IgD-negative memory B cell (primary cell): Measurements from ENCODE around the gene NME5. TPM values are rescaled to one million over a fixed set of nuclear protein-coding genes. Genes with fewer than 3 reads are reported as not detected.

Source experiments
- H3K27ac Mint-ChIP-seq, 3 donors: one replicate each; pipeline ENCODE4 v1.8.0; 2020 to 2022; ENCODE audit warnings: mild to moderate bottlenecking in 3 of 3, mixed read lengths in 3 of 3, moderate library complexity in 1 of 3
- H3K27me3 Mint-ChIP-seq: one replicate; pipeline ENCODE4 v1.8.0; 2021; ENCODE audit warnings: mixed read lengths
- H3K36me3 Mint-ChIP-seq: one replicate; pipeline ENCODE4 v1.8.0; 2020; ENCODE audit warnings: mild to moderate bottlenecking, mixed read lengths
- H3K4me1 Mint-ChIP-seq, 3 donors: one replicate each; pipeline ENCODE4 v1.8.0; 2020 to 2022; ENCODE audit warnings: mixed read lengths in 3 of 3, mild to moderate bottlenecking in 1 of 3
- H3K4me3 Mint-ChIP-seq, 4 donors: one replicate each; pipeline ENCODE4 v1.8.0; 2020 to 2022; ENCODE audit warnings: mild to moderate bottlenecking in 4 of 4, mixed read lengths in 4 of 4, moderate library complexity in 3 of 4
- H3K9me3 Mint-ChIP-seq, 3 donors: one replicate each; pipeline ENCODE4 v1.8.0; 2020 to 2021; ENCODE audit warnings: mixed read lengths in 3 of 3, mild to moderate bottlenecking in 1 of 3
- polyA plus RNA-seq: library from polyadenylated mRNA; unstranded; fragments of 300-500 nt; fragmentation: Illumina TruSeq; gene quantifications from one replicate; pipeline ENCODE4 v1.2.3, GENCODE V29; 2021

The NME5 gene
- polyA plus RNA-seq, 1 donor from 2014 or later: not detected

DNA sequence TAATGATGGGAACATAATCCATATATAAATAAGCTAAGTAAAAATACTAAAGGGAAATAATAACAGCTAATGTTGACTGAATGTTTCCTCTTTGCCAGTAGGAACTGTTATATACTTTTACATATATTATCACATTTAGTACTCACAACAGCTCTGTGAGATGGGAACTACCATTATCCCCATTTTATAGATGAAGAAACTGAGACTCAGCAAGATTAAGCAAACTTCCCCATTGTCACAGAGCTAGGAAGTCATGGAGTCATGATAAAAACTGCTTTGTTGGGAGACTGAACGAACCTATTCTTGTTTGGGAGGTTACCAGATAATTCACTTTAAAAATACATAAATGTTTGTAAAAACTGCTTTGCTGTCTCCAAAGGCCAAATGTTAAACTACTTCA, 32.0 kb downstream of the NME5 start:
- H3K9me3 Mint-ChIP-seq: no peaks in the 10 kb centered on the region
- H3K27ac Mint-ChIP-seq: no peak overlapping the region
- H3K4me1 Mint-ChIP-seq: peaks cover 7 to 13% (median 7%) of the 10 kb centered on the region in 3 donors
- H3K4me3 Mint-ChIP-seq: no peak overlapping the region
- no peaks in the 10 kb centered on the region for H3K36me3 Mint-ChIP-seq
- peaks cover 4% of the 10 kb centered on the region for H3K27me3 Mint-ChIP-seq

DNA sequence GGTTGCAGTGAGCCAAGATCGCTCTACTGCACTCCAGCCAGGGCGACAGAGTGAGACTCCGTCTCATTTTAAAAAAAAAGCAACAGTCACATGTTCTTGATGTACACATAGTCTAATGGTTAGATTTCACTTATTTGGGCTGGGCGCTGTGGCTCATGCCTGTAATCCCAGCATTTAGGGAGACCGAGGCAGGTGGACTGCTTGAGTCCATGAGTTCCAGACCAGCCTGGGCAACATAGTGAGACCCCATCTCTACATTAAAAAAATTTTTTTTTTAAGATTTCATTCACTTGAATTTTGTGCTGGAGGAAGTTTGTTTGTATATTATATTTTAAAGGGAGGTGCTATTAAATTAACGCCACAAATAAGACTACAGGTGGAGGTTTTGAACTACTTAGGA, 33.5 kb downstream of the NME5 start:
- peaks cover 7 to 15% (median 8%) of the 10 kb centered on the region in 3 donors for H3K4me1 Mint-ChIP-seq
- H3K27ac Mint-ChIP-seq: no peak overlapping the region
- H3K36me3 Mint-ChIP-seq: no peaks in the 10 kb centered on the region
- no peaks in the 10 kb centered on the region for H3K9me3 Mint-ChIP-seq
- H3K27me3 Mint-ChIP-seq: peaks cover 2% of the 10 kb centered on the region
- H3K4me3 Mint-ChIP-seq: no peak overlapping the region

DNA sequence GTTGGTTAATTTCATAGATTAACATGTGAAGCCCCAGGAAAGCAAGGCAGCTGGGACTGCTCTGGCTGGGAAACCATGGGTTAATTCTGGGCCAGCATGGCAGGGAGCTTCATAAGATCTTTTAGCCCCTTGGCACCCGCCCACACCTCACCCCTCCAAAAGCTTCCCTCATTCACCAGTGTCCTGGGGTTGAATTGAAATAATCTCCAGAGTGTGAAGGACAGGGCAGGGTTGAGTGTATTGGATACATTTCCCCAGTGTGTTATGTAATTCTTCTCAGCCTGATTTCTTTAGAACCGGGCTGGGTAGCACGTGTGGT, 36.0 kb downstream of the NME5 start:
- Mint-ChIP-seq H3K36me3 (peaks cover 3% of the 10 kb centered on the region), H3K27ac (peak overlapping the region in 1 of 3 donors; percentile 25), H3K27me3 (peaks cover 3% of the 10 kb centered on the region), H3K4me1 (peaks cover 7 to 15% (median 8%) of the 10 kb centered on the region in 3 donors), H3K9me3 (no peaks in the 10 kb centered on the region), H3K4me3 (peak overlapping the region in 1 of 4 donors; percentile 2)

DNA sequence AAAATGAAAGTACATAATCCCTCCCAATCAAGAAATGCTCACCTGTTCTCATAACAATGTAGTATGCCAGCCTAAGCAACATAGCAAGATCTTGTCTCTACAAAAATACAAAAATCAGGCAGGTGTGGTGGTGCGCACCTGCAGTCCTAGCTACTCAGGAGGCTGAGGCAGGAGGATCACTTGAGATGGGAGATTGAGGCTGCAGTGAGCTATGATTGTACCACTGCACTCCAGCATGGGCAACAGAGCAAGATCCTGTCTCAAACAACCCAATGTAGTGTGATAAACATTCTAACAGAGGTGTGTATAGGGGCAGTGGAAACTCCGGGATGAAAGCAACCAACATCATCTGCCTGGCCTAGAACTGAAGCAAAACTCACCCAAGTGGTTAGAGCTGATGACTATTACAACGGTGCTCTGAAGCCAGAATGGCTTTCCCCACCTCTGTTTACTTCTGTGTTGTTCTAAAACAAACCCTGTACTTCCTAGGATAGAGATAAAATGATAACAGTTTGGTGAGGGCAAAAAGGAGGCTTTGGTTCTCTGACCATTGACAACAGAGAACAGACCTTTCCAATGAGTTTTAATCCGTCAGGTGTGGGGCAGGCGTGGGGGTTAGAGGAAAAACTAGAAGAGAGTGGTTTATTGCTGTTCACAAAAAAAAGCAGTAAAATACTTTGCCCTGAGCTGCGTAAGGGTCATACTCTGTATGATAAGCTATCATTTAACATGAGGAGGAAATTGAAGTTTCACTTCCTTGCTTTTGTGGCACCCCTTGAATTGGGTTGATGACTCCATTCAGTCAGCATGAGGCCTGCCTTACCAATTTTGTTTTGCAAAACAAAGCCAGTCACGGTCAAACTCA, 36.5 kb downstream of the NME5 start:
- Mint-ChIP-seq H3K4me1 (peaks cover 7 to 15% (median 8%) of the 10 kb centered on the region in 3 donors), H3K27me3 (peaks cover 3% of the 10 kb centered on the region), H3K36me3 (peaks cover 3% of the 10 kb centered on the region), H3K4me3 (peak overlapping the region in 2 of 4 donors; percentile 2 to 90), H3K9me3 (no peaks in the 10 kb centered on the region), H3K27ac (peak overlapping the region in 2 of 3 donors; percentile 25 to 78)

DNA sequence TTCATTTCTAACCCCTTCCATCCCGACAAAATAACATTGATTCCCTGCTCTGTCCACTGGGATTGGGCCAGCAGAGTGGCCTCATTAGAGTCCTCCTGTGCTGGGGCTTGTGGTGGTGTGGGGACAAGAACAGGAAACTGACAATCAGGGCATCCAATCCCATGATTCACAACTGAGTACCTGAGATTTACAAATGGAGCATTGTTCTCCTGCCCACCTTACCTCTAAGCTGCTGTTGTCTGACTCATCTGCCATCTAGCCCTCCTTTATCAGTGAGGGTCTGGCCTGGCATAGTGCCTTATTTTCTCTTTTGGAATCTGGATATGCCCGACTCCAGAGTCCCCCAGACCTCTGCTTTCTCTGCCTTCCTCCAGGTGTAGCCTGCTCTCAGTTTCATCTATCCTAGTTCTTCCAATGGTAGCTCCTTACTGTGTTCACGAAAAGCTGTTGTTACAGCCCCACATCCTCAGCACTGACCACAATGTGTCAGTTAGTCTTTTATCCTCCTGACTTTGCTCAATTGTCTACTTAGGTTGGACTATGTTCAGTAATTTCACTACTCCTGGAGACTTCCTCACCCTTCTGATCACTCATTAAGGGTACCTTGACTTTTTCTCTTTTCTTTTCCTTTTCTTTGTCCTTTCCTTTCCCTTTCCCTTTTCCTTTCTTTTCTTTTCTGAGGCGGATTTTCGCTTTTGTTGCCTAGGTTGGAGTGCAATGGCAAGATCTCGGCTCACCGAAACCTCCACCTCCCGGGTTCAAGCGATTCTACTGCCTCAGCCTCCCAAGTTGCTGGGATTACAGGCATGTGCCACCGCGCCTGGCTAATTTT, 42.0 kb downstream of the NME5 start:
- H3K4me3 Mint-ChIP-seq: no peak overlapping the region
- H3K4me1 Mint-ChIP-seq: peaks cover 0 to 2% (median 1%) of the 10 kb centered on the region in 3 donors
- no peaks in the 10 kb centered on the region for H3K9me3 Mint-ChIP-seq
- no peak overlapping the region for H3K27ac Mint-ChIP-seq
- H3K27me3 Mint-ChIP-seq: peaks cover 6% of the 10 kb centered on the region
- H3K36me3 Mint-ChIP-seq: peaks cover 3% of the 10 kb centered on the region

GRCh38 chr5:138096363-138096762, 42.9 kb downstream of the NME5 start:
- Mint-ChIP-seq H3K4me3 (no peak overlapping the region), H3K9me3 (no peaks in the 10 kb centered on the region), H3K36me3 (peaks cover 3% of the 10 kb centered on the region), H3K4me1 (peaks cover 0 to 1% (median under 1%) of the 10 kb centered on the region in 3 donors), H3K27me3 (peaks cover 6% of the 10 kb centered on the region), H3K27ac (no peak overlapping the region)

DNA sequence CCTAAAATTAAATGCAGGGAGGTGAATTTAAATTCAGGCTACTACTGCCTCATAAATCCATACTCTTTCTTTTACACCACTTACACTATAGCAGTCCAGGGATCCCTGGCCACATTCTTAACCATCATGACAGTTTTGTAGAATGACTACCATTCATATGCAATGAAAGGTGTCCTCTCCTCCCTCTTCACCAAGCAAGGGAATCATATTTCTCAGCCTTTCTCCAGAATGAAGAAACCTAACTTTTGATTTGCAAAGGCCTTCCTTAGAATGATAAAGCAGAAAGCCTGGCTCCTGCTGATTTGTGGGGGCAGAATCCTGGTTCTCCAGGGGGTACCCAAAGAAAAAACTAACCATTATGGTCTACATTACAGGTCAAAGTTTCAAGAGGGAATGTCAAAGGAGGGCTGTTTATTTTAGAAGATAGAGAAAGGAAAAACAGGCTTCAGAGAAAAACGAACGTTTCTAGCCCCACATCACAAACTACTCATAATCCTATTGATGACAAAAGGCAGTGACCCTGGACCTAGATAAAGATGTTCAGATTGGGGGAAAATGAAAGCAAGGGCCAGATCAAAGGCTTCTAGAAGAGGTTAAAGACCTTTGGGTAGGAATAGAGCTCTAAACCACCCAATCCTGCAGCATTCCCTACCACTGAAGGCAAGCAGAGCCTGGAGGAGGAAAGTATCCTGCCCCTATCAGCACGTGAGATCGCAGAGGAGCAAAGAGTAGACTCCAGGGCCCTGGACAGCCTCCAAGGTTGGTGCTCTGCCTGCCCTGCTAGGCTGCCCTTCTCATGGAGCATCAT, 43.9 kb downstream of the NME5 start:
- Mint-ChIP-seq H3K27ac (no peak overlapping the region), H3K4me1 (no peaks in the 10 kb centered on the region), H3K4me3 (no peak overlapping the region), H3K9me3 (no peaks in the 10 kb centered on the region), H3K36me3 (peaks cover 3% of the 10 kb centered on the region), H3K27me3 (peaks cover 8% of the 10 kb centered on the region)

GRCh38 chr5:138093036-138093435, 46.2 kb downstream of the NME5 start:
- H3K9me3 Mint-ChIP-seq: no peaks in the 10 kb centered on the region
- H3K27ac Mint-ChIP-seq: no peak overlapping the region
- H3K4me1 Mint-ChIP-seq: no peaks in the 10 kb centered on the region
- no peak overlapping the region for H3K4me3 Mint-ChIP-seq
- H3K36me3 Mint-ChIP-seq: no peaks in the 10 kb centered on the region
- peaks cover 6% of the 10 kb centered on the region for H3K27me3 Mint-ChIP-seq

GRCh38 chr5:138092301-138092700, 46.9 kb downstream of the NME5 start:
- Mint-ChIP-seq H3K27me3 (peaks cover 6% of the 10 kb centered on the region), H3K9me3 (no peaks in the 10 kb centered on the region), H3K27ac (no peak overlapping the region), H3K36me3 (no peaks in the 10 kb centered on the region), H3K4me3 (no peak overlapping the region), H3K4me1 (no peaks in the 10 kb centered on the region)

DNA sequence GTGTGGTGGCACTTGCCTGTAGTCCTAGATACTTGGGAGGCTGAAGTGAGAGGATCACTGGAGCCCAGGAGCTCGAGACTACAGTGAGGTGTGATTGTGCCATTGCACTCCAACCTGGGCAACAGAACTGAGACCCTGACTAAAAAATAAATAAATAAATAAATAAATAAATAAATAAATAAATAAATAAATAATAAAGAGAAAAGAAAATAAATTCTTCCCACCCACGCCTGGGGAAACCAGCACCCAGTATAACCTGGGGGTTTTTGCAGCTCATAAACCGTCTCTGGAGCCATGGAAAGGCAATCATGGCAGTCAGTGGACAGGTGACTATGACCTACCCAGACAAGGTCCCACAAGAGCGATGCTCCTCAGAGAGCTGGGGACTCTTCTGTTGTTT, 47.5 kb downstream of the NME5 start:
- Mint-ChIP-seq H3K27me3 (peaks cover 4% of the 10 kb centered on the region), H3K9me3 (no peaks in the 10 kb centered on the region), H3K27ac (no peak overlapping the region), H3K4me1 (no peaks in the 10 kb centered on the region), H3K4me3 (no peak overlapping the region), H3K36me3 (no peaks in the 10 kb centered on the region)

DNA sequence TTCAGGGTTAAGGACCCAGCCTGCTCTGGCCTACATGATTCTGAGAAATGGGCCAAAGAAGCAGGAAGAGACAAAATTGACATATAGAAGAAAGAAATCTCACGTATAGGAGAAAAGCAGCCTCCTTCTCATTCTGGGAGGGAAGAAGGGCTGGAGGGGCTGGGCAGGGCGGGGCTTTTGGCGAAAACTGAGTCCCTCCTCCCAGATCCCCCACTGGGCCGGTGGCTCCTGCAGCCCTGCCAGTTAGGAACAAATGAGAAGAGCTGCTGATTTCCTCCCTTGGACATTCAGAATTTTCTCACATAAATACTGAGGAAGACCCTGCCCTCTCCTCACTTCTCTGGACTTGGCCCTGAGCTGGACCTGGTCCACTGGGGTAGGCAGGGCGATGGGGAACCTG, 55.5 kb downstream of the NME5 start, which contains the start of gene WNT8A:
WNT8A (plus strand) TSS at position 332 of the 400 bp plus-strand sequence. CDS start 95 bp downstream, outside the sequence.
- Mint-ChIP-seq H3K4me1 (peaks cover 5 to 11% (median 9%) of the 10 kb centered on the region in 3 donors), H3K27me3 (no peaks in the 10 kb centered on the region), H3K27ac (no peak within 1 kb of the TSS), H3K4me3 (no peak within 1 kb of the TSS), H3K9me3 (no peaks in the 10 kb centered on the region), H3K36me3 (peaks cover 2% of the 10 kb centered on the region)

DNA sequence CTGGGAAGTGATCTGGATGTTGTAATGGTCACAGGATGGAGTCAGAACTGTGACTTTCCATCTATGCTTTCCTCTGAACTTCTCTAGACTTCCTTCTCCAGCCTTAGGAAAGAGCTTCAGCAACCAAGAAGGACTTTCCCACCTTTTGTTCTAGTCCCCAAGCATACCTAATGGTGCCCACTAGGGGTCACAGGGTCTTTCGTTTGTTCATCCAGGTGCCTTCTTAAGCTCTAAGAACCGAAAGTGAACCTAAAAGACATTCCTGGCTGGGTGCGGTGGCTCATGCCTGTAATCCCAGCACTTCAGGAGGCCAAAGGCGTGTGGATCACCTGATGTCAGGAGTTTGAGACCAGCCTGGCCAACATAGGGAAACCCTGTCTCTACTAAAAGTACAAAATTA, 57.2 kb downstream of the NME5 start:
- peaks cover 5 to 11% (median 9%) of the 10 kb centered on the region in 3 donors for H3K4me1 Mint-ChIP-seq
- H3K27ac Mint-ChIP-seq: peak overlapping the region in 2 of 3 donors; percentile 31 to 89
- peaks cover 2% of the 10 kb centered on the region for H3K36me3 Mint-ChIP-seq
- no peak overlapping the region for H3K4me3 Mint-ChIP-seq
- no peaks in the 10 kb centered on the region for H3K9me3 Mint-ChIP-seq
- no peaks in the 10 kb centered on the region for H3K27me3 Mint-ChIP-seq

DNA sequence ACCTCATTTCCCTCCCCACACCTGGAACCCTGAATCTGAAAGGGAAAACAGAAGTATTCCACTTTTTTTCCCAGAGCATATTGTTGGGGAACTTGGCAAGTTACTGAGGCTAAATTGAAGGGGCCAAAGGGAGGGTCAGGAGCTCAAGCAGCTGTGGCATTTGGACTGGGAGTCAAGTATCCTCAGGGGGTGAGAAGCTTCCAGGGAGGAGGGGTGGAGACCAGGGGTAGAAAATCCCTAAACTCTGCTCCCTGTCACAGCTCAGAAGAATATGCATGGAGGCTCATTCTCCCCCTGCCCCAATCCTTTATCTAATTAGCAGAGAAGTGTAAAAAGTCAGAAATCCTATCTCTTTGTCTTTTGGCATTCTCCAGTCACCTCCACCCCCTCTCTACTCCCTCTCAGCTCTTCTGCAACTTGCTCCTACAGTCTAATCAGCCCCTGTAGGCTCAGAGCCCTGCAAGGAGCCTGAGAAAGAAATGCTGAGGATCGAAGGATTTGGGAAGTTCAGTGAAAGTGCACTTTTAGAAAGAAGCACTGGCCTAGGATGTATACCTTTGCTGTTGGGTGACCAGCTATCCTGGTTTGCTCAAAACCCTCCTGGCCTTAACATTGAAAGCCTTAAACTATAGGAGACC, 61.1 kb downstream of the NME5 start:
- Mint-ChIP-seq H3K4me1 (peaks cover 5 to 11% (median 9%) of the 10 kb centered on the region in 3 donors), H3K4me3 (no peak overlapping the region), H3K27ac (no peak overlapping the region), H3K27me3 (no peaks in the 10 kb centered on the region), H3K36me3 (no peaks in the 10 kb centered on the region), H3K9me3 (no peaks in the 10 kb centered on the region)

- Mint-ChIP-seq H3K36me3 (no peaks in the 10 kb centered on the region), H3K27ac (no peak overlapping the region), H3K9me3 (no peaks in the 10 kb centered on the region), H3K27me3 (no peaks in the 10 kb centered on the region), H3K4me3 (no peak overlapping the region), H3K4me1 (peaks cover 5 to 11% (median 9%) of the 10 kb centered on the region in 3 donors)
These were observed 62.0 kb downstream of the NME5 start for GRCh38 chr5:138077064-138077696.
